ENCODE results near the gene ARHGEF7.

ARHGEF7 gene

DNA sequence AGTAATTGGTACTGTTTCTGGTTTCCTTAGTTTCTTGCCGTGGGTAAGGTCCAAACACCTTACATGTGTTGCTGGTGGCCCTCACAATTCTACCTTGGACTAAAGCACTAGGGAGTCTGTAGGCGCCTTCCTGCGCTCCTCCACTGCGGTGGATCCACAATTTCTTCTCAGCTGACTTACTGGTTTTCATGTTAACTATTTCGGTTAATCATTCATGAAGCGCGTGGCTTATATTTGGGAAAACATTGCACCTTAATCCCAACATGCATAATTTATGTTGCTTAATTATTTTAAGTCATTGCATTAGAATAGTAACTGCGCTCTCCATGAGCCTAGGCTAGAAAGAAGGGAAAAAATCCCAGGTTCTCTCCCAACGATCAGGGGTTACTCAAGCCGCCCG lies 37.7 kb downstream of the ARHGEF7 start:
- no peak for DNase-seq (ENCODE audit: extremely low read depth, low read depth)
- TF ChIP-seq, protein P1, sequence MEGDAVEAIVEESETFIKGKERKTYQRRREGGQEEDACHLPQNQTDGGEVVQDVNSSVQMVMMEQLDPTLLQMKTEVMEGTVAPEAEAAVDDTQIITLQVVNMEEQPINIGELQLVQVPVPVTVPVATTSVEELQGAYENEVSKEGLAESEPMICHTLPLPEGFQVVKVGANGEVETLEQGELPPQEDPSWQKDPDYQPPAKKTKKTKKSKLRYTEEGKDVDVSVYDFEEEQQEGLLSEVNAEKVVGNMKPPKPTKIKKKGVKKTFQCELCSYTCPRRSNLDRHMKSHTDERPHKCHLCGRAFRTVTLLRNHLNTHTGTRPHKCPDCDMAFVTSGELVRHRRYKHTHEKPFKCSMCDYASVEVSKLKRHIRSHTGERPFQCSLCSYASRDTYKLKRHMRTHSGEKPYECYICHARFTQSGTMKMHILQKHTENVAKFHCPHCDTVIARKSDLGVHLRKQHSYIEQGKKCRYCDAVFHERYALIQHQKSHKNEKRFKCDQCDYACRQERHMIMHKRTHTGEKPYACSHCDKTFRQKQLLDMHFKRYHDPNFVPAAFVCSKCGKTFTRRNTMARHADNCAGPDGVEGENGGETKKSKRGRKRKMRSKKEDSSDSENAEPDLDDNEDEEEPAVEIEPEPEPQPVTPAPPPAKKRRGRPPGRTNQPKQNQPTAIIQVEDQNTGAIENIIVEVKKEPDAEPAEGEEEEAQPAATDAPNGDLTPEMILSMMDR (IDR thresholded peaks at IDR 0.05; ENCODE audit: low read depth, low read length), result no peak

DNA sequence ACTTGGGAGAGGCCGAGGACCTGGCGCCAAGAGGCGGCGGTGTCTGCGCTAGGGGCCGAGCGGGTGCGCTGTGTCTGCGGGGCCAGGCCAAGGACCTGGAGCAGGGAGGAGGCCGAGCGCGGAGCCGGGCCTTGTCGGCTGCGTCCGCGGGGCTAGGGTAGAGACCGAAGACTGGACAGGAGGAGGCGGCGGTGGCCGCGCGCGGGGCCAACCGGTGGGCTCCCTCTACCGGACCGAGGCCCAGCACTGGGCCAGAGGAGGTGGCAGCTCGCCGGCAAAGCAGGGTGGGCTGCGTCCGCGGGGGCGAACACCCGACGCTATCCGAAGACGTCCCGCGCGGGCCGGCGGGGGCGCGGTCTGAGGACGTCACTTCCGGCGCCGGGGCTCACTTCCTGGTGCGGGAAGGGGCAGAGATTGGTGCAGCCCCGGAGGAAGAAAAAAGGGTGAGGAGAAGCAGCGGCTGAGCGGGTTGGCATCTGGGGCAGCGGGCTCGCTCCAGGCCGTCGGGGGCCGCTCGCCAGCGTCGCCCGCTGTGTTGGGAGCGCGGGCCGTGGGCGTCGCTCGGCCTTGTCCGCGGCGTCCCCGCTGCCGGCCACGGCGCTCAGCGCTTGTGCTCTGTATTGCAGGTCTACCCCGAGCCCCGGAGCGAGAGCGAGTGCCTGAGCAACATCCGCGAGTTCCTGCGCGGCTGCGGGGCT lies 38.3 kb downstream of the ARHGEF7 start:
- TF ChIP-seq, protein P1 (IDR thresholded peaks at IDR 0.05; ENCODE audit: low read depth, low read length), result peak; percentile 16
- peak; percentile 73 for DNase-seq (ENCODE audit: extremely low read depth, low read depth)

DNA sequence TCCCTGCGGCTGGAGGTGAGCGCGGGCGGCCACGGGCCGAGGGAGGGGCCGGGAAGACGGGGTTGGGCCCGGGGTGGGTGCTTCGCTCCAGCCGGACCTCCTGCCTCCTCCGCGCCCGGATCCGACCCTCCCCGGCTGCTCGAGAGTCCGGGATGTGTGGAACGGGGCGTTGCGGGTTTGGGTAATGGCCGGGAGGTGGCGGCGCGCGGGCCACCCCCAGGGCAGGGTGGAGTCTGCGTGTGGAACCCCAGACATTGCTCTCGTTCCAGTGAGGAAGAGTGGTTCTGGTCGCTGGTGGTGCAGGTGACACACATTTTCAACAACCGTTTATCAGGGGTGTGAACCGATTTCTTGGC lies 38.8 kb downstream of the ARHGEF7 start:
- DNase-seq (ENCODE audit: extremely low read depth, low read depth), result no peak
- TF ChIP-seq, protein P1 (IDR thresholded peaks at IDR 0.05; ENCODE audit: low read depth, low read length), result peak; percentile 18

DNA sequence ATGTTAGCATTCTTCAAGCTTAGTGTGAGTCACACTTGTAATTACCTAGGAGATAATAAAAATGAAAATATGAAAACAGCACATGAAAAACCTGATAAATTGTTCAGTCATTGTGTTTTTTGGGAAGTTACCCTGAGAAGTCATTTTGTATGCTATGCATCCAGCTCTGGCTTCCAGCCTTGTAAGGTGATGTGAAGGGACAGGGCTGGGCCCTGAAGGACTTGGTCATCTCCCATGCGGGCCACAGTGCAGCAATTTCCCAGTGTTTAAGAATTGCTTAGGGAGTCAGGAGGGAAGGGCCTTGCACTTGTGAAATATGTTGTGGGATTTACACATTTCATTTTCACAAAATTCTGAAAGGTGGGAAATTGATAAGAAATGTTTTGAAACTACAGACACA lies 41.3 kb downstream of the ARHGEF7 start:
- DNase-seq (ENCODE audit: extremely low read depth, low read depth), result no peak
- TF ChIP-seq, protein P1 (IDR thresholded peaks at IDR 0.05; ENCODE audit: low read depth, low read length), result no peak

DNA sequence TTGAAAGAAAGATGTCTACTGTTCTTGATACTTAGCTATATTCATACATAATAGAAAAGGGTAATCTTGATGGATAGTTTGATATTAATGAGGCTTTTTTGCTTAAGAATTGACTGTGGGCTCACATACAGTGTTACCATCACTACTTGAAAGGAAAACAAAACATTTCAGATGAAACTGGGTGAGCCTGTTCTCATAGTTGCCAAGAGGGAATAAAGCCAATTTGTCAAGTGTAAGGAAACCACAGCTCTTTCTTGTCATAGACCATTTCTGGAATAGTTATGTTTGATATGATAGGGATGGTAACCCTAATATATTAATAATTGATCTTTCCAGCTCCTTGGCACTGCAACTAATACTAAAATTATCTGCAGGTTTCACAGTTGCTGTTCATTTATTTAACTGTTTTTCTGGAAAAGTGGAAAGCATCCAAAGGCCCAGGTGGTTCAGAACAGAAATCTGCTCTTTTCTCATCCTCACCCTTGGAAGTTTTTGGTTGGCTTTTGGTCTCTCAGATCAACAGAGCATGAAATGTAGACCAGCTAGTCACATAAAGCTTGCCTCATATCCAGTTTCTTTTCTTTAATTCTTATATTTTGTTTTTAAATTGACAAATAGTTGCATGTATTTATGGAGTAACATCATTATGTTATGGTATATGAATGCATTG lies 43.2 kb downstream of the ARHGEF7 start:
- TF ChIP-seq, protein P1 (IDR thresholded peaks at IDR 0.05; ENCODE audit: low read depth, low read length), result no peak
- no peak for DNase-seq (ENCODE audit: extremely low read depth, low read depth)

DNA sequence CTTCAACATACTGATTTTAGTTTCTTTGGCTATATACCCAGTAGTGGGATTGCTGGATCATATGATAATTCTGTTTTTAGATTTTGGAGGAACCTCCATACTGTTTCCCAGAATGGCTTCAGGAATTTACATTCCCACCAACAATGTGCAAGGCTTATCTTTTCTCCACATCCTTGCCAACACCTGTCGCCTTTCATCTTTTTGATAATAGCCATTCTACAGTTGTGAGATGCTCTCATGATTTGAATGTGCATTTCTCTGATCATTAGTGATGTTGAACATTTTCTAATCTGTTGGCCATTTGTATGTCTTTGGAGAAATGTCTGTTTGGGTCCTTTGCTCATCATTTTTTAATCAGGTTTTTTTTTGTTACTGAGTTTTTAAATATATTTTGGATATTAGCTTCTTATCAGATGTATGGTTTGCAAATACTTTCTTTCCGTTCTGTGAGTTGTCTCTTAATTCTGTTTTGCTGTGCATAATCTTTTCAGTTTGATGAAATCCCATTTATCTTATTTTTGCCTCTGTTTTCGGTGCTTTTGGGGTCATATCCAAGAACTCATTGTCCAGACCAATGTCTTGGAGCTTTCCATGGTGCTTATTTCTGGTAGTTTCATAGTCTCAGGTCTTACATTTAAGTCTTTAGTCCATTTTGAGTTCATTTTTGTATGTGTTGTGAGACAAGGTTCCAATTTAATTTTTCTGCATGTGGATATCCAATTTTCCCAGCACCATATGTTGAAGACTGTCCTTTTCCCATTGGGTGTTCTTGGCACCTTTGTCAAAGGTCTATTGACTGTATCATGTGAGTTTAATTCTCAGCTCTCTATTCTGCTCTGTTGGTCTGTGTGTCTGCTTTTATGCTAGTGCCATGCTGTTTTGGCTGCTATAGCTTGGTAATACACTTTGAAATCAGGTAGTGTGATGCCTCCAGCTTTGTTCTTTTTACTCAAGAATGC lies 44.5 kb downstream of the ARHGEF7 start:
- TF ChIP-seq, protein P1 (IDR thresholded peaks at IDR 0.05; ENCODE audit: low read depth, low read length), result no peak
- DNase-seq (ENCODE audit: extremely low read depth, low read depth), result no peak

Data from AG09319 (cell line).